Subcutaneous abdominal adipose tissue (tissue), 5 donors: Measurements from ENCODE around the gene ADAMTS12.

ENCODE experiments used
- H3K27ac ChIP-seq: one replicate; pipeline ENCODE4 v1.7.0; 2013; ENCODE audit warnings: low read depth, mild to moderate bottlenecking, inconsistent platforms, low read length, moderate library complexity
- H3K27me3 ChIP-seq, 5 donors: one replicate each; pipeline ENCODE4 v1.7.0; 2013; ENCODE audit warnings: low read length in 5 of 5, inconsistent platforms in 1 of 5; ENCODE audit not compliant: control insufficient read depth in 5 of 5, insufficient read depth in 4 of 5
- H3K36me3 ChIP-seq, 5 donors: one replicate each; pipeline ENCODE4 v1.7.0; 2013; ENCODE audit warnings: low read length in 5 of 5; ENCODE audit not compliant: control insufficient read depth in 5 of 5, insufficient read depth in 5 of 5
- H3K4me1 ChIP-seq, 5 donors: one replicate each; pipeline ENCODE4 v1.7.0; 2013; ENCODE audit warnings: low read length in 5 of 5, mild to moderate bottlenecking in 3 of 5, moderate library complexity in 1 of 5; ENCODE audit not compliant: control insufficient read depth in 5 of 5, insufficient read depth in 5 of 5
- H3K4me3 ChIP-seq, 5 donors: one replicate each; pipeline ENCODE4 v1.7.0; 2013; ENCODE audit warnings: low read length in 5 of 5, low read depth in 1 of 5
- H3K9ac ChIP-seq, 5 donors: one replicate each; pipeline ENCODE4 v1.7.0; 2013; ENCODE audit warnings: low read length in 5 of 5, mild to moderate bottlenecking in 4 of 5, moderate library complexity in 3 of 5
- H3K9me3 ChIP-seq, 5 donors: one replicate each; pipeline ENCODE4 v1.7.0; 2013; ENCODE audit warnings: low read length in 5 of 5; ENCODE audit not compliant: control insufficient read depth in 5 of 5
- donor health status: healthy.
- donor health status: healthy.
- donor health status: healthy.
- donor health status: healthy.
- donor health status: healthy.

ADAMTS12 gene

GRCh38 chr5:33715661-33716060 lies 176.1 kb downstream of the ADAMTS12 start:
- H3K4me3 ChIP-seq, result no peak overlapping the region
- peaks cover 0 to 12% (median 7%) of the 10 kb centered on the region in 5 donors for H3K4me1 ChIP-seq
- H3K27me3 ChIP-seq, result no peaks in the 10 kb centered on the region
- peaks cover 0 to 4% (median 0%) of the 10 kb centered on the region in 5 donors for H3K36me3 ChIP-seq
- H3K9me3 ChIP-seq, result no peaks in the 10 kb centered on the region
- H3K9ac ChIP-seq, result no peak overlapping the region
- no peak overlapping the region for H3K27ac ChIP-seq

GRCh38 chr5:33713136-33713765 lies 178.5 kb downstream of the ADAMTS12 start:
- no peaks in the 10 kb centered on the region for H3K9me3 ChIP-seq
- H3K27ac ChIP-seq, result peak overlapping the region; percentile 11

GRCh38 chr5:33712664-33713063 lies 179.1 kb downstream of the ADAMTS12 start:
- H3K9ac ChIP-seq, result no peak overlapping the region
- H3K36me3 ChIP-seq, result peaks cover 0 to 4% (median 0%) of the 10 kb centered on the region in 5 donors
- H3K27ac ChIP-seq, result no peak overlapping the region

More at GRCh38 chr5:33713136-33713765, 178.5 kb downstream of the ADAMTS12 start:
- peaks cover 0 to 9% (median 7%) of the 10 kb centered on the region in 5 donors for H3K4me1 ChIP-seq
- no peak overlapping the region for H3K9ac ChIP-seq
- H3K27me3 ChIP-seq, result no peaks in the 10 kb centered on the region
- no peak overlapping the region for H3K4me3 ChIP-seq
- peaks cover 0 to 4% (median 0%) of the 10 kb centered on the region in 5 donors for H3K36me3 ChIP-seq

GRCh38 chr5:33711094-33711679 lies 180.6 kb downstream of the ADAMTS12 start:
- H3K4me1 ChIP-seq, result peaks cover 0 to 9% (median 7%) of the 10 kb centered on the region in 5 donors
- no peak overlapping the region for H3K9ac ChIP-seq
- no peak overlapping the region for H3K4me3 ChIP-seq
- no peak overlapping the region for H3K27ac ChIP-seq
- H3K27me3 ChIP-seq, result no peaks in the 10 kb centered on the region
- H3K9me3 ChIP-seq, result no peaks in the 10 kb centered on the region
- peaks cover 0 to 4% (median 0%) of the 10 kb centered on the region in 5 donors for H3K36me3 ChIP-seq

More at GRCh38 chr5:33712664-33713063, 179.1 kb downstream of the ADAMTS12 start:
- Histone ChIP-seq H3K9me3 (no peaks in the 10 kb centered on the region), H3K27me3 (no peaks in the 10 kb centered on the region), H3K4me3 (no peak overlapping the region), H3K4me1 (peaks cover 0 to 9% (median 7%) of the 10 kb centered on the region in 5 donors)

GRCh38 chr5:33702867-33703266 lies 188.9 kb downstream of the ADAMTS12 start:
- Histone ChIP-seq H3K27ac (no peak overlapping the region), H3K4me3 (no peak overlapping the region), H3K36me3 (no peaks in the 10 kb centered on the region), H3K4me1 (no peaks in the 10 kb centered on the region), H3K9me3 (no peaks in the 10 kb centered on the region), H3K27me3 (no peaks in the 10 kb centered on the region), H3K9ac (no peak overlapping the region)

GRCh38 chr5:33701951-33702350 lies 189.8 kb downstream of the ADAMTS12 start:
- Histone ChIP-seq H3K9me3 (no peaks in the 10 kb centered on the region), H3K4me3 (no peak overlapping the region), H3K27ac (no peak overlapping the region), H3K4me1 (no peaks in the 10 kb centered on the region), H3K36me3 (no peaks in the 10 kb centered on the region), H3K9ac (no peak overlapping the region), H3K27me3 (no peaks in the 10 kb centered on the region)

GRCh38 chr5:33701251-33701650 lies 190.5 kb downstream of the ADAMTS12 start:
- H3K9ac ChIP-seq, result no peak overlapping the region
- no peaks in the 10 kb centered on the region for H3K9me3 ChIP-seq
- H3K4me3 ChIP-seq, result no peak overlapping the region
- H3K4me1 ChIP-seq, result no peaks in the 10 kb centered on the region
- no peaks in the 10 kb centered on the region for H3K27me3 ChIP-seq
- H3K27ac ChIP-seq, result no peak overlapping the region
- no peaks in the 10 kb centered on the region for H3K36me3 ChIP-seq

GRCh38 chr5:33696411-33696810 lies 195.4 kb downstream of the ADAMTS12 start:
- Histone ChIP-seq H3K36me3 (no peaks in the 10 kb centered on the region), H3K9me3 (peaks cover 0 to 12% (median 4%) of the 10 kb centered on the region in 5 donors), H3K4me3 (no peak overlapping the region), H3K27me3 (no peaks in the 10 kb centered on the region), H3K27ac (no peak overlapping the region), H3K9ac (no peak overlapping the region), H3K4me1 (peaks cover 0 to 2% (median 0%) of the 10 kb centered on the region in 5 donors)

GRCh38 chr5:33692980-33693379 lies 198.8 kb downstream of the ADAMTS12 start:
- no peaks in the 10 kb centered on the region for H3K27me3 ChIP-seq
- H3K27ac ChIP-seq, result no peak overlapping the region
- H3K4me3 ChIP-seq, result no peak overlapping the region
- peaks cover 0 to 12% (median 4%) of the 10 kb centered on the region in 5 donors for H3K9me3 ChIP-seq
- H3K4me1 ChIP-seq, result peaks cover 0 to 10% (median 8%) of the 10 kb centered on the region in 5 donors
- no peaks in the 10 kb centered on the region for H3K36me3 ChIP-seq
- no peak overlapping the region for H3K9ac ChIP-seq

GRCh38 chr5:33691856-33692255 lies 199.9 kb downstream of the ADAMTS12 start:
- Histone ChIP-seq H3K4me3 (peak overlapping the region in 1 of 5 donors; percentile 1), H3K9ac (no peak overlapping the region), H3K4me1 (peaks cover 0 to 14% (median 10%) of the 10 kb centered on the region in 5 donors), H3K27ac (no peak overlapping the region), H3K36me3 (no peaks in the 10 kb centered on the region), H3K9me3 (peaks cover 0 to 12% (median 4%) of the 10 kb centered on the region in 5 donors), H3K27me3 (no peaks in the 10 kb centered on the region)
